Activated CD4-positive, alpha-beta T cell treated with anti-CD3 and anti-CD28 coated beads, Interleukin-2, amount 50 U/mL, for 24 hours (primary cell): Measurements from ENCODE around the gene MTUS2.

Experiments
- DNase-seq, 2 donors: peaks; one replicate each; pipeline ENCODE4 v3.0.0-alpha.2; 2020; ENCODE audit warnings: low read depth in 1 of 2, low spot score in 1 of 2

Gene MTUS2

DNA sequence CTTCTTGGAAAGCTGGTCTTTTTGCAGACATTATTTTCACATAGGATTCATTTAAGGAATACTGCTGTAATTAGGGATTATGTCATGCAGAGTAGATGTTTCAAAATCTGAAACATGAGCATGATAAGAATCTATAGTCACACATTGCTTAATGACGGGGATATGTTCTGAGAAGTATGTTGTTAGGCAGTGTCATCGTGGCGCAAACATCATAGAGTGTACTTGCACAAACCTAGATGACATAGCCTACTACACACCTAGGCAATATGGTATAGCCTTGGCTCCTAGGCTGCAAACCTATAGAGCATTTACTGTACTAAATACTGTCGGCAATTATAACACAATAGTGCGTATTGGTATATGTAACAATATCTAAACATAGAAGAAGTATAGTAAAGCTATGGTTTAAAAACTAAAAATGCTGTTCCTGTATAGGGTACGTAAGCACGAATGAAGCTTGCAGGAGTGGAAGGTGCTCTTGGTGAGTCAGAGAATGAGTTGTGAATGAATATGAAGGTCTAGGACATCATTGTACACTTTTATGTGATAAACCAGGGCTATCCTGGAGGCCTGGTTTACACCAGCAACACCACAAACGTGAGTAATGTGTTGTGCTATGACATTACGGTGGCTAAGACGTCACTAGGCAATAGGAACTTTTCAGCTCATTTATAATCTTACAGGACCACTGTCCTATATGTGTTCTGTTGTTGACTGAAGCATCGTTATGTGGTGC lies 283.1 kb downstream of the MTUS2 start:
- DNase-seq = no peak

DNA sequence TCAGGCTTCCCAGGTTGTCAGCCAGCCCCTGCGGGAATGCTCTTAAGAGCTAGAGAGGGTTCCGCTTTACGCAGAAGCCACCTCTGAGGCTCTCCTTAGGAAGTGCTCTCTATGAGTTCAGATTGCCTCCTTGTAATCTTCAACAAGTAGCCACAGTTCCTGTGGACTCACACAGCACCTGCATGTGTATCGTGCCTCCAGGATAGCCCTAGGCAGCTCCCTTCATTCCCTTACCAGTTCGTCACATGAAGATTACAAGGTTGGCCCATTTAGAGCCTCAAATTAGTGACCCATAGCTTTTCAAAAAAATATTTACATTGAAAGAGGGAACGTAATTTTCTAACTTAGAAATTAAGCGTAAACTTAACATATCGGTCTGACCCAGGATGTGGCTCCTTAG lies 284.3 kb downstream of the MTUS2 start:
- no peak for DNase-seq

DNA sequence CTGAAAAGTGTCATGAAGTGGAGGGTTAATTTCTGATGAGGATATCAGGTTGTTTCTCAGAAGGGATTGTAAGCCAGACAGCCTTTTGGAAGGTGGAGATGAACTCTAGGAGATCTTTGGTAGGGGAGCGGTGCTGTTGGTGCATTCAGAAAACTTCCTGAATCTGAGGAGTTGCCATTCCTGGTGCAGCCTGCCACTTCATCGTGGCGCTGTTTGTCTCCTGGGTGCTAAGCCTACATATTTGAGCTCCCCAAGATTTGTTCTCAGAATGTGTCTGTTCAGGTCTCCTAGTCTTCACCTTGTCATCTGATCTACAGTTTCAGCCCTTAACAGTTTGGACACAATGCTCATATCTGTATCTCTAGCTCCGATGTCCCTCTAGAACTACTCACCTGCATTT lies 285.6 kb downstream of the MTUS2 start:
- DNase-seq = no peak

DNA sequence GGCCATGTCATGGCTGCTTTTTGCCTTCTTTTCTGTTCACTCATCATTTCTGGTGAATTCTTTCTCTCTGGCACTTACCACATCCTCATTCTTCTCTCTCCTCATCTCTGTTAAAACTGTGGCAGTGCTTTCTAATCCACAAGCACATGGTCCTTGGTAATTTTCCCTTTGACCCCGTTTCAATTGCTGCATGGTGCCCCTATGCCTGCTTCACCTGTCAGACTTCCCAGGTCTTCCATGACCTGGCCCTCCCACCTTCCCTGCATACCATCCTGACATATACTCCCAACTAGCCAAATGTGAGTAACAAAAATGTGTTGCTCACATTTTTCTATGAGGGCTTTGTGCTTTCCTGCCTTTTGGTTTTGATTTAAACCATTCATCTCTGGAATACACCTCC lies 286.5 kb downstream of the MTUS2 start:
- DNase-seq = no peak

DNA sequence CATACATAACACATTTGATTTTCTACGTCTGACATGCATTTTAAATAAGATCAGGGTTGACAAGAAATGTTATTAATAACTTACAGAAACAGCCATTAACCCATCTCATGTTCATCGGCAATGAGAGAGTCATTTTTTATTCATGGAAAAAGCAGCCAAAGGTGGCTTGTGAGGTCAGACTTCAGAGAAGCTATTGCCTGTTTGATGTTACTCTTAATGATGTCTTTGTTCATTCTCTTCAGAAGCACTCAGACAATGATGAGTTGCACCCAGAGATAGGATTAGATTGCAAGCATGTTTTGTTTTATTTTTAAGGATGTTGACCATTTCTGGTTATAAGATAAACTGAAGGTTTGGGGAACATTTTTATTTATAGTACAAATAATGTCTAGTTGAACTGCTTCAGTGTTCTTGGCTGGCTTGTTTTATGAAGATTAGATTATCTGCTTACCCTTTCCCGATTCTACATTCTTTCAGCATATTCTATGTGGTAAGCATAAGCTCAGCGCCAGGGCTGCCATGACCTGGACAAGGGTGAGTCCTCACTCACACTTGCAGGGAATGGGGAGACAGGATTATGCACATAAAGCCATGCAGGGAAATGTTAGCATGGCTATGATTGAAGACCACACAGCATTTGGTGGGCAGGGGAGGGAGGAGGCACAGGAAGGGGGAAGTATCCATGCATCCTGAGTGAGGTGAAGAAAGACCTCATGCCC lies 288.1 kb downstream of the MTUS2 start:
- DNase-seq = no peak

DNA sequence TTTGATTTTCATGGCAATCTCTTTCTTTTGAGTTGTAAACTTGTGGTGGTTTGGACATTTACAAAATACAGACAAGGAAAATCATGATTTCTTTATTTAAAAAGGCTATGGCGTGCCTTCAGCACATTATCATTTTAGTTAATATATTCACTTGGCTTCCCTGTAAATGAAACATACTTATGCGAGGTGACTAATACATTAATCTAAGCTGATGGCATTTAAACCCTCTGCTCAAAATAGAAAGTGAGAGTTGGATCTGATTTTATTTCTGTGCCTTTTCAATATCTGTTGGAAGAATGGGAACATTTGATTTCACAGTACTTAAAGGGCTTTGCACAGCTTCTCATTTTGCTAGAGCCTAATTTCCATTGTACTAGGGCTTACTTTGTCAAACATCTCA lies 289.8 kb downstream of the MTUS2 start:
- DNase-seq = no peak

DNA sequence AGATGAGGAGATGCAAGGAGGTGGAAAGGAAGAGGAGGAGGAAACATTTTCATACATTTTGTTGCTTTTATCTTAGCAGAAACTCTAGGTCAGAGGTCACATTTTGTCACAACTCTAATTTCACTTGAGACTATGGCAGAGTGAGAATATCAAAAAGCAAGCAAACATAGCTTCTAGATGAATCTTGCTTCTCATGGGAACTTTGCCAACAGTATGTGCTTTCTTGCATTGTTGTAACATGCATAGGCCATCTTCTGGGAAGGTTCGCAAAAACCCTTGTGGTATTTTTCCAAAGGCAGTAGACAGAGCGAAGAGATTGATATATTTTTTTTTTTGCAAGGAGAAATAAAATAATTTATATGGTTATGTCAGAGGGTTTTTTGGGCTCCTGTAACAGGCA lies 291.3 kb downstream of the MTUS2 start:
- DNase-seq = no peak

DNA sequence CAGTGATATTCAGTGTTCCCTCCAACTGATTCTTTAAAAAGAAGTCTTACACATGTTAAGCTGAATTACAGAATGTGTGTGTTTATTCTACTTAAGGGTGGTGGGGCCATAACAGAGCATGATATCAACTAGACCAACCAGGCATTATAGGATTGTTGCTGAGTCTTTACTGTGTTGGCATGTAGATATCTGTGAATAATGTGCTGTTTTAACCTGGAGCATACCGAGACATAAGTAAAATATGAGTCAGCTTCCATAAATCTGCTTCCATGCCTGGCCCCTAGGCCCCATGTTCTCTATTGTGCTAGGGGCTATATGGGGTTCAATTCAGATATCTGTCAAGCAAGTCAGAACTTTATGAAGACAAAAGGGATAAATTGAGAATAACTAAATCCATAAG lies 295.7 kb downstream of the MTUS2 start:
- no peak for DNase-seq

DNA sequence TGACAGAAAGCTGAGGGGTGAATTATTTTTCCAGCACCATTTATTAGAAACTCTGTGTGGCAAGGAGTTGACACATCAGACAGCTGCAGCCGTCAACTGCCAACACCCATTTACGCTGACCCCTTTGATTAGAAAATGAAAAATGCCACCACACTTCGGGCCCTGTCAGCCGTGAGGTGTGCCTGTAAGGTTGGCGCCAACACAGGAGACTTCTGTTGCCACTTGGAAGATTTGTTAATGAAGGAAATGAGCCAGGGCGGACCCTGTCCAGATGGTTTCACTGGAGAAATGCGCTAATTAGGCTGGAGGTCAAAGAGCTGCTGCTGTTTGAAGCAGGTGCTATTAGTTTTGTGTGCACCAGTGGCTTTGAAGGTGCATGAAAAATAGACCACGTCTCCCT lies 297.5 kb downstream of the MTUS2 start:
- no peak for DNase-seq

DNA sequence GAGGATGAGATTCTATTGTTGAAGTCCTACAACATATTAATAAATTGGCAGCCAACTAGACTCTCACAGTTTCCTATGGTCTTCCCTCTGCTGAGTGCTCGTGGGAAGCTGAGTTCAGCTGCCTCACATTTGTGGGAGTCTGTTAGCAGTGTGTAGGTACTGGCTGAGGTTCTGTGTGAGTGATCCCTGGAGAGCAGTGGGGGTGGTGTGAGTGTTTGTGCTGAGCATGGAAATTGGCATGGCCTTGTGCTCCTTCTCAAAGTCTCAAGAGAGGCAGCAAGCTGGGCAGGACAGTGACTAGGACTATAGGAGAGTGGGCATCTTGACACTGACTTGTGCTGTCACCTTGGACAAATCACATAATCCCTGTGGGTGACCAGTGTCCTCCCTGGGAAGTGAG lies 298.3 kb downstream of the MTUS2 start:
- DNase-seq = no peak

DNA sequence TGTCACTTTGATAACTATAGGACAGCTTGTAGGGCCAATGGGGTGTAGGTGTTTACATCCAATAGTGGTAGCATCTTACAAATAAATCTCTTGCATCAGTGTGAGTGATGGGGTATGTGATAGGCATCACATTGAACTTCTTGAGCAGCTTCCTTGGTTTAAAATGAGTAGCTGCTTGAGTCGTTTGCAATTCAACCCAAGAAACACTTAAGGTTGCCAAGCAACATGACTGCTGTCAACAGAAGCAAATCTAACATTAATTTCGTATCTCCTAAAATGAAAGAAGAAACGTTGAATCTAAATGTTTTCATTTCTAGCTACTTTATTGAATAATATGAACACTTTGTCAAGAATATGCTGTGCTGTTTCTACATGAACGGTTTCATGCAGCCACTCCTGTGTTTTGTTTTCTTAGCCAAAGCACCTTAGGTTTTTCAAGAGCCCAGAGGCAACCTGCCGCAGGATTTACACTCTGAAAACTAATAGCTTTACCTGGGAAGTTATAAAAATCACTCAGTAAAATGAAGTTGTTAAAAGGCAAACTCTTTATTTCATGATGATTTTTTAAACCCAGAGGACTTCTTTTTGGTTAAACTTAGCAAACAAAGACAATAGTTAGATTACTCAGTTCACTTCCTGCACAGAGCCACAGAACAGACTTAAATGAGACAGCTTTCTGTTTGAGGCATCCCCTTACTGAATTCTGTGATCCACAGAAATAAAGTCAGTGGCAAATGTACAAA lies 305.2 kb downstream of the MTUS2 start:
- no peak for DNase-seq

DNA sequence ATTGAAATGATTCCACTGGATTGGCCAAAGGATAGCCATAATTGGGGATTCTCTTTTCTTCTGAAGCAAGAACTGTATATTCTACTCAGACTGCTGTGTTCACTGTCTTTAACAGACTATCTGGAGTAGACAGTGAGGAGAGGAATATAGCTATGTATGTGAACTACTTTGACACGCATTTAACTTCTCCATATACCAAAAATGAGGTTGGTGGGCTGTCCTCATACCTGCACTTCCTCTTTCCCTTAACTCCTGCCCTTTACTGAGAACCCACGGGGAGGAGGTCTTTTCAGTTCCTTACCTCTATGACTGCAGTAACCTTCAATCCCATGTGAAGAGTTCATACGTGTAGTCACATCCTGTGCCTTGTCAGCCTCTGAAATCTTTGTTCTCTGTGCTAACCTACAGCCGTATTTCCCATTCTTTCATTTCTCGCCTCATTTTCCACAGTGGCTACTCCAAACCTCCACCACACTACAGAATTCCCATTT lies 305.8 kb downstream of the MTUS2 start:
- no peak for DNase-seq

DNA sequence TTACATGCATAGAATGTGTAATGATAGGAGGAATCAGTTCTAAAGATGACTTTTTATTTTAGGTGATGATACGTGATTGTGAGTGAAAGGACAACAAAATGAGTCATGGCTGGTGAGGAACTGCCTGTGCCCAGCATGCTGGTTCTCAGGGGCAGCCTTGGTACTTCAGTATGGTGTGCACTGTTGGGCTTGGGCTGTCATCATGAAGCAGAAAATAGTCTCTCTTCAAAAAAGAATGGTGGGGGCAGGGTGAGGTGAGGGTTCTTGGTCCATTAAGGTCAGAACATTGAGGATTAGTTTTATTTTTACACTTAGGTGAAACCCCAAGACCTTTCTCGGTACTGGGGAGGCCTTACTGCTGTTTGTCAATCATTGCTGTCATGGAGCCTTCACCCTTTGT lies 309.5 kb downstream of the MTUS2 start:
- no peak for DNase-seq

DNA sequence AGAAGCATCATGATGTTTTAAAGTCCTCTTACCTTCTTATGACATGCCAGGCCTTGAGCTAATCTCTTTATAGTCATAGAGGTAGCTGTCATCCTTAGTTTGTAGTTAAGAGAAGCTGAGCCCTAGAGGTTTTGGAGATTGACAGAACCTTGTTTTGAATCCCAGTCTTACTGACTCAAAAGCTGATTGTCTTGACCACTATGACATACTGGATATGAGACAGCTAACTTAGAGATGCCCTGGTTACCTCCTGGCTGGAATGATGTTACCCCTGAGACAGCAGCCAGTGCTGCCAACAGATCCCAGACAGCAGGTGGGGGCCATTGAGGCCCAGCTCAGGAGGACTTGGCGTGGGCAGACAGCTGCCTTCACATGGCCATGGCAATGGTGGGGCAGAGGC lies 311.0 kb downstream of the MTUS2 start:
- no peak for DNase-seq

DNA sequence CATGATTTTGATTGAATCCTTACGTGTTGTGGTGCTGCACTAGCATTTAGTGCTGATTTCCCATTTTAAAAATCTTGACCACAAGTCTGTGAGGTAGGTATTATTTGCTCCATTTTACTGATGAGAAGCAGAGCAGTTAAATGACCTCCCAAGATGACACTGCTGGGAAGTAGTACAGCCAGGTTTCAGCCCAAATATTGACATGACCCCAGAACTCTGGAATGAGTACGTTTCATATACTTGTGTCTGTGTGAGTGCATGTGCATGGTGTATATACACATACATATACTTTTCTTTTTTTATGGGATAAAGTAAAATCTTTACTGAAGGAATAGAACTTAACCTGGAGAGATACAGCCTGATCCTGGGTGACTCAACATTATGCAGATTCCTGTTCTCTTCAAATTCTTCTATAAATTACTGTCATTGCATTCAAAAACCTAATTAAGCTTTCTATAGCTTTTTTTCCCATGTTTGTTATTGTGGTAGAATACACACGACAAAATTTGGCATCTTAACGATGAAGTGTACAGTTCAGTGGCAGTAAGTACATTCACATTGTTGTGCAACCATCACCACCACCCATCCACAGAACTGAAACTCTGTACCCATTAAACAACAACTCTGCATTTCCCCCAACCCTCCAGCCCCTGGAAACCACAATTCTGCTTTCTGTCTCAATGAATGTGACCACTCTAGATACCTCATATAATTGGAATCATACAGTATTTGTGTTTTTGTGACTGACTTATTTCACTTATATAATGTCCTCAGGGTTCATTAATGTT lies 311.9 kb downstream of the MTUS2 start:
- no peak for DNase-seq

DNA sequence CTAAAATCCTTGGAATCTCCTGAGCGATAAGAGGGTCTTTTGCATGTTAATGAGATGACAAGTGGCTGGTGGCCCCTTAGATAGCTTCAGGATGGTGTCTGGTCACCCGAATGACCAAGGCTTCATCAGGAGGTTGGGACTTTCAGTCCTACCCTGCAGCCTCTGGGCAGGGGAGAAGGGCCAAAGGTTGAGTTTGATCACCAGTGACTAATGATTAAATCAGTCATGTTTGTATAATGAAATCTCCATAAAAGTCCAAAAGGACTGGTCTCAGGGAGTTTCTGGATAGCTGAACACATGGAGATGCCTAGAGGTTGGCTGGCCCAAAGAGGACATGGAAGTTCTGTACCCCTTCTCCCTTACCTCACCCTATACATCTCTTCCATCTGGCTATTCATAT lies 316.2 kb downstream of the MTUS2 start:
- DNase-seq = no peak

DNA sequence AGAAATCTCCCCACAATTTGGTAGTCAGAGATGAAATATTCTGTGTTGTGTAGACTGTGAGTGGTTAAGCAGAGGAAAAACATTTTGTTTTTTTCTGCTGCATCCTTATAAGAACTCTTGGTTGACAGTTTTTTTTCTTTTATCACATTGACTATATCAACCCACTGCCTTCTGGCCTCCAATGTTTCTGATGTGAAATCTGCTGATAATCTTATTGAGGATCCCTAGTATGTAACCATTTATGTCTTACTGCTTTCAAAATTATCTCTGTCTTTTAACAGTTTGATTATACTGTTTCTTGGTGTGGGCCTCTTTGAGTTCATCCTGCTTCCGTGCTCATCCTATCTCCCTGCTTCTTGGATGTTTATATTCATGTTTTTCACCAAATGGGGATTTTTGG lies 316.9 kb downstream of the MTUS2 start:
- DNase-seq = no peak

DNA sequence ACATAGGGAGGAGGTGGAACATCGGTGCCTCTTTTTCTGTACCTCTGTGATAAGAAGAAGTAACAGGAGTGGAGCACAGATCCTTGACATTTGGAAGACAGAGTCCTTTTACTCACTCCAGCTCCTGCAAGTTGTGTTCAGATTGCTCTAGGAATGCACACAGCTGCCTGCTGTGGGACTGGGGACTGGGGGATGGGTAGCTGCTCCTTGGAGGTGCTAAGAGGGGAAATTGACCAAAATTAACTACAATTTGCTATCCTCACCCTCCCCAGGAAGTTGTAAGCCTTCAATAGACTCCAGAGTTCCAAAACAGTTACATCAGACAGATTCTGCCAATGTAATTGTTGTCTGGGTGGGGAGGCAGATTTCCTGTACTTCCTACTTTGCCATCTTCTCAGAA lies 317.9 kb downstream of the MTUS2 start:
- no peak for DNase-seq

DNA sequence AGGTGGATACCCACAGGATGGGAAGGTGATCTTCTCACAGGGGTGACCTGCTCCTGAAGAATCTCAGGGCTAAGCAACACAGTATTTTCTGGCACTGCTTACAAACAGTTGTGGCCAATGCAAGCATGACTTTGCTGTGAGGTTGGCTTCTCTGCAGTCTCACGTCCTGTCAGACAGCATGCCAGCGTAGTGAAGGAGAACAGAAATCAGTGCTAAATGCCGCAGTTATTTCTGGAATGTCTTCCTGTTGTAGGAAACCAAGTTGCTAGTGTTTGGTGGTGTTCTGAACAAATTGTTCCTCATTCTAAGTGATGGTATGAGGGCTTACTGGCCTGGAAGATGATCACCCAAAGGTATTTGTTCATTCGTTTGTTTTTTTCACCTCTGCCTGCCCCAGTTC lies 320.1 kb downstream of the MTUS2 start:
- DNase-seq = no peak

DNA sequence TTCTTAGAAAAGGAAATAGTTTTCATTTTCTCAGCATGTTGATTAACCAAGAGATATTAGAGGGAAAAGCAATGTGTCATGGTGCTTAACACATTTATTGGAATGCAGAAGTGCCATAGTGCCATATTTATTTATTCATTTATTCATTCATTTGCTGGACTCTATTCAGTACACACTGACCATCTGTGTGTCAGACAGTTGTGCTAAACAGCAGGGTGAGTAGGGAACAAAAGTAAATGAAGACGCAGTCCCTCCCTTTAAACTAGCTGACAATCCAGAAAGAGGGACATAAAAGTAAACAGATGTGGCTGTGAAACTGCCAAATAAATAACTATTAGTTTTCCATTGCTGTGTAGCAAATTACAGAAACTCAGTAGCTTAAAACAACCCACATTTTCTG lies 323.7 kb downstream of the MTUS2 start:
- DNase-seq = no peak

DNA sequence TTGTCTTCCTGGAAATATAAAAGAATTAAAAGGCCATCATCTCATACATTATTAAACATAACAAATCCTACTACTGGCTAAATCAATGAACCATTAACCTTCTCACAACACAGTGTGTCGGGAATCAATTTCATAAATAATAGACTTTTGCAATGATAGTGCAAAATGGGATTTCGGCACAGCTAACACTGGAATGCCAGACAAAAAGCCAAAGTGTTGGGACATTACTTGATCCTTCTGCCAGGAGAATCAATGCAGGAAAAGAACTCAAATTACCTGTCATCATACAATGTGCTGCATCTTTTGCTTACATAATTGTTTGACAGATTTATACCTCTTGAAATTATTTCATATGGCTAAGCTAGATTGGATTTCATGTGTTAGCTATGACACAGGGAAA lies 334.3 kb downstream of the MTUS2 start:
- no peak for DNase-seq
